GM19193 (cell line): ENCODE results near the gene PTPN7.

Experiments
- POLR2A ChIP-seq: IDR thresholded peaks from 4 replicates; pipeline ENCODE4 v1.6.1; 2011; ENCODE audit not compliant: insufficient read depth, insufficient read length; ENCODE audit errors: extremely low read depth

PTPN7 gene

DNA sequence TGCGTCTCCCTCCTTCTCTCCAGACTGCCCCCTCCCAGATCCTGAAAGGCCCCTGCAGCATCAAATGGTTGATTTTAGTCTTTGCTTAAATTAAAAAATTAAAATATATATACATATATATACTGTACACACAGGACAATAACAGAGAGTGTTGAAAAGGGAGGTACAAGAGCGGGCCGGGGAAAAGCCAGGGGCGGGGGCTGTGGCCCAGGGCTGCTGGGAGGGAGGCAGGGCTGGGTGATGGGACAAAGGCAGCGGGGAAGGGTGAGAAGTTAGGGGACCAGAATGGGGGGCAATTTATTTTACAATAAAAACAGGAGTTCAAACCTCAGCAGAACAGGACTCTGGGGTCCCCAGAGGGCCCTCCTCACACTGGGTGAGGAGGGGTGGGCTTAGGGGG is 26.4 kb downstream of the PTPN7 start:
- no peak for TF ChIP-seq POLR2A

DNA sequence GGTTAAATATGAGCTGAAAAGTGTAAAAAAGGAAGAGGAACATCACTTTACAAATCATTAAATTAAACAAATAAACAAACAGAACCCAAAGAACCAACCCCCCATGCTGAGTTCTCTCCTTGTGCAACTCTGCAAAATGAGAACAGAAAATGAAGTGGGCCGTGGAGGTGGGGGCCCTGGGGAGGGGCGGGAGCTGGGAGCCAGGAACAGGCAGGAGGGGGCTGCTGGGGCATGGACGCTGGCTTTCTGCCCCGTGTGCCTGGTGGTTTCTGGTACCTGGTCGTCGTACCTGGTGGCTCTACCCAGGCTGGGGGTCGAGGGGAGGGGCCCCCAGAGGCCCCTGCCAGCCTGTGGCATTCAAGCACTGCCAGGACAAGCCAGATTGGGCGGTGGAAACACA is 26.9 kb downstream of the PTPN7 start:
- TF ChIP-seq POLR2A, result no peak

DNA sequence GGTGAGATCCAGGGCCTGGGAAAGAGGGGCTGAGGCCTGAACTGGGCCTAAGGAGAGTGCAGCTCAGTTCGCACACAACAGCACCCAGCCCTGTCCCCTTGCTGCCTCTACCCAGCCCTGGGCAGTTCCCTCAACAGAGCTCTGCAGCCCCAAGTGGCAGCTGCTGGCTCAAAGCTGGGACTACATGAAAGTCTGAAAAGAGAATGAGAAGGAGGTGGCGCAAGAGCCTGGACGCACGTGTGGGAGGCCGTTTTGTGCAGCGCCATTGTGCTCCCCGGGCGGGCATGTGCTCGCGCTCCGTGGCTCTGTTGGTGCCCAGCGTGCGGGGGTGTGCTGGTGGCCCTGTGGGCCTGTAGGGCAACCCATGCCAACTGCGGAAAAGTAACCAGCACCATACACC is 27.4 kb downstream of the PTPN7 start:
- no peak for TF ChIP-seq POLR2A

DNA sequence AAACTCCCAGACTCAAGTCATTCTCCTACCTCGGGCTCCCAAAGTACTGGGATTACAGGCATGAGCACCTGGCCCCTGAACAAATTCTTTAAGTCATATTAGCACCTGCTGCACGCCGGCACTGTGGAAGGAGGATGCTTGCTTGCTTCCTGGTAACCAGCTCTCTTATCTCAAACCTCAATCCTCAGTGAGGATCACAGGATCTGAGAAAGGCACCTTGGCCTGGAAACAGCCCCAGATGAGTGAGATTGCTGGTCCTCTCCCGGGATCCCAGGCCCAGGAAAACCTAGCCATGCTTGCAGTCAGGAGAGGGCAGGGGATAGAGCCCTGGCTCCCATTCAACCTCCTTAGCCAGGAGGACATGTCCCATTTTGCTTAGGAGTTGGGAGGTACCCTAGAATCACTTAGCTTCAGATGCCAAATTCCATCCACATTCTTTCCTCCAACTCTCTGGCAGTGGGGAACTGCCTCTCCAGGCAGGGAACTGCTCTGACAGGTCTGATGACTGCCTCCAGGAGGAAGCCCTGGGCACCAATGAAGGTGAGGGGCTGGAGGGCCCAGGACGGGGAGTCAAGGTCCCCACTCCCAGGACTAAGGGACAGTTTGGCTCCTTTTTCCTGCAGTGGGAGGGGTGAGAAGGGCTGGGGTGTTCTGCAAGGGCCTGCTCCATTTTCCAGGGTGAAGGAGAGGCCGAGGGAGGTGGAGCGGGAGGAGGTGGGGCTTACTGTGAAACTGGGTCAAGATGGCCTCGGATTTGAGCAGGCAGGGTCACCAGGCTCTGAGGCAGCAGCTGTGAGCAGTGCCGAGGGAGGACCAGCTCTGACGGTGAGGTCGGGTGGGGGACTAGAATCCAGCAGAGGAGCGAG is 28.2 kb downstream of the PTPN7 start:
- no peak for TF ChIP-seq POLR2A

DNA sequence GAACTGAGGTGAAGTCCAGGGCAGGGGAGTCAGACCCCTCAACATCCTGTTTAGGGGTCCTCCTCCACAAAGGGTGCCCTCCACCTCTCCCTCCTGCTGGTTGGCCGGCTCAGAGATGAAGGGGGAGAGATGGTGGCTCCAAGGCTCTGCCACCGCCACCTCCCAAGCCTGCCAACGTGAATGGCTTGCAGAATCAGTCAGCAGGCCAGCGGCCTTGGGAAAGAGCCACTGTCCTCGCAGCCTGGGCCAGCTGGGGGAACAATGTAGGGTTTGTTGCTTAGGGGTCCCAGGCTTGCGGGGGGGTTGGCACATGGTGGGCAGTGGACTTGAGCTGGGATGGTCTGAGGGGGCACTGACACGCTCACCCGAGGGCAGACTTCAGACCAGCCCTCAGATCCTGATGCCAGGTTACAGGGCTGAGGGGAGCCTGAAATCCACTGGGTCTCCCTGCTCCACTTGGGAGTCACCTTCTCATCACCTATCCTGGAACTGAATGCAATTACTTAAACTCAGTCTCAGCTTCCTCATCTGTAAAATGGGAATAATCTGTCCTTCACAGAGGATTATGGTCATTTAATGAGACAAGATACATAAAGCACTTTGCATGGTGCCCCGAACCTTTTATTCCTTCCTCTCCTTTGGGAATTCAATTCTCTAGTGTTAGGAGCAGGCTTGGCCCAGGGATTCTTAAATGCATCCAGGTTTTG is 29.4 kb downstream of the PTPN7 start:
- TF ChIP-seq POLR2A, result no peak

DNA sequence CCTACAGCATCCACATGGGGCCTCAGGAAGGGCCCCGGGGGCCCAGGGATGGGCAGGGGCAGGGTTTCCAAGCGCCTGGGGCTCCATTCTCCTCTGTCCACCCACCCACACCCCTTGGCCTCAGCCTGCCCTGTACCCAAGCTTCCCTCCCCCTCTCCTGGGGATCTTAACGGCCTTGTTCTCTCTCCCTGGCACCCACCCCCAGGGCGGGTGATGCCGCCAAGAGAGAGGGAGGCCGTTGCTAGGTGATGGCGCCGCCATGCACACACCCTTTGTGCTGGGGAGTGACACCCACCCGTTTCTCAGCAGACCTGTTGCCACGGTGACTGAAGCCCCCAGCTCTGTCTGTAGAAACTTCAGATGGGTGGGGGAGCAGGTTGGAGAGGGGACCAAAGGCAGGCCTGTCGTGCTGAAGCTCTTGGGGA is 30.1 kb downstream of the PTPN7 start:
- no peak for TF ChIP-seq POLR2A

DNA sequence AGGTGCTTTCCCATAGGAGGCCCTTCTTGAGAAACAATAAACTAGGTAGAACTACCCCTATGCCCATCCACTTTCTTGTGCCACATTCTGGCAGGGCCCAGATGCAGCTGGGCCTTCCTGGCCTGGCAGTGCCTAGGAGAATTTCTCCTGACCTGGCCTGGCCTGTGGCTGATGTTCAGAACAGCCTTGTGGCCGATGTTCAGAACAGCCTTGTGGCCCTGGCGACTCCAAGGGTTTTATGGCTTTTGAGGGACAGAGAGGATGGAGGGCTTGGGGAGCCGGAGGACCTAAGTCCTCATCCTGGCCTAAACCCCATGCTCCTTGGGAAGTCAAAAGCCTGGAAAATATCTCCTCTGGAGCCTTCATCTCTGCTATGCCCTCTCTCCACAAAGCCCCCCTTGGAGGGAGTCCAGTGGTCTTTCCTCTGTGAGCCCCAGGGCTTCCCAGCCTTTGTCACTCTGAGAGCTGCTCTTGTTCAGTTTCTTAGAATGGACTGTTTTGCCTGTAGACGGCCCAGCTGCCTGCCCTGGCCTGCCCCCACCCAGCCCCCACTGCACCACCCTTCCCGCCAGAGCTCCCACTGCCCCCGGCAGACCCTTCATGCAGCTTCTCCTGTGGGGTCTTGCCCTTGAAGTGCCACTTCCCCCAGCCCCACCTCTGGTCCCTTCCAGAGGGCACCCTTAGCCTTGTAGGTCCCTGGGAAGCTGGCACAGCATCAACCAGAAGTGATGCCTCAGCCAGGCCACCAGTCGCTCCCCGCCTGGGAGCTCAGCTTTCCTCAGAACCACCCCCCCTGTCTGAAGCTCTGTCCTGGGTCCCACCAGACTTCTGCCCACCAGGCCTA is 30.7 kb downstream of the PTPN7 start:
- TF ChIP-seq POLR2A, result no peak

DNA sequence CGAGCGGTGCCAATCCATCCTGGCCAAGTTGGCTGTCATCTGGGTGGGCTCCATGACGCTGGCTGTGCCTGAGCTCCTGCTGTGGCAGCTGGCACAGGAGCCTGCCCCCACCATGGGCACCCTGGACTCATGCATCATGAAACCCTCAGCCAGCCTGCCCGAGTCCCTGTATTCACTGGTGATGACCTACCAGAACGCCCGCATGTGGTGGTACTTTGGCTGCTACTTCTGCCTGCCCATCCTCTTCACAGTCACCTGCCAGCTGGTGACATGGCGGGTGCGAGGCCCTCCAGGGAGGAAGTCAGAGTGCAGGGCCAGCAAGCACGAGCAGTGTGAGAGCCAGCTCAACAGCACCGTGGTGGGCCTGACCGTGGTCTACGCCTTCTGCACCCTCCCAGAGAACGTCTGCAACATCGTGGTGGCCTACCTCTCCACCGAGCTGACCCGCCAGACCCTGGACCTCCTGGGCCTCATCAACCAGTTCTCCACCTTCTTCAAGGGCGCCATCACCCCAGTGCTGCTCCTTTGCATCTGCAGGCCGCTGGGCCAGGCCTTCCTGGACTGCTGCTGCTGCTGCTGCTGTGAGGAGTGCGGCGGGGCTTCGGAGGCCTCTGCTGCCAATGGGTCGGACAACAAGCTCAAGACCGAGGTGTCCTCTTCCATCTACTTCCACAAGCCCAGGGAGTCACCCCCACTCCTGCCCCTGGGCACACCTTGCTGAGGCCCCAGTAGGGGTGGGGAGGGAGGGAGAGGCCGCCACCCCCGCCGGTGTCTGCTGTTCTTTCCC is 32.4 kb downstream of the PTPN7 start:
- TF ChIP-seq POLR2A, result no peak

DNA sequence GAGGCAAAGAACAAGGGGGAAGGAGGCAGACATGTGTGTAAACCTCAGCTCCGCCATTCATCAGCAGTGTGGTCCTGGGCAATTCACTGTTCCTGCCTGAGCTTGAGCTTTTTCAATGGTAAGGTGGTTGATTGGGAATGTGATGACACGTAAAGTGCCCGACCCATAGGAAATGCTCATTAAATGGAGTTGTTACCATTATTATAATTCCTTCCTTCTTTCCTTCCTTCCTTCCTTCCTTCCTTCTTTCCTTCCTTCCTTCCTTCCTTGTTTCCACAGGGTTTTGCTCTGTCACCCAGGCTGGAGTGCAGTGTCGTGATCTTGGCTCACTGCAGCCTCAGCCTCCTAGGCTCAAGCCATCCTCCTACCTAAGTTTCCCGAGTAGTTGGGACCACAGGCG is 33.3 kb downstream of the PTPN7 start:
- no peak for TF ChIP-seq POLR2A

DNA sequence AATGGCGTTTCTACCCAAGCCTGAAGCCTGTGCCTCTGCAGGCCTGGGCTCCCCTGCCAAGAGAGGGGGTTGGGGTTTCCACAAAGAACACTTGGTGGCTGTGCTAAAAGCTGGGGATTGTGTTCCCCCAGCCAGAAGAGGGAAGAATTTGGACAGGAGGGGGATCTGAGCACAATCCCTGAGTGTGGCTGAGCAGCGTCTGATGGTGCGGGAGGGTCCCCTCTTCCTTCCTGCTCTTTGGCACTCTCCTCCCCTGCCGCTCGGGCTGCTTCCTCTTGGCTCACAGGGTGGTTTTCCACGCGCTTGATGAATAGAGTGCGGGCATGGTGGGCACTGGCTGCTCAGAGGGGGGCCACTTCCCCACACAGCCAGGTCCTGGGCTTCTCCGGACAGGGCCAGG is 34.0 kb downstream of the PTPN7 start:
- TF ChIP-seq POLR2A, result no peak

DNA sequence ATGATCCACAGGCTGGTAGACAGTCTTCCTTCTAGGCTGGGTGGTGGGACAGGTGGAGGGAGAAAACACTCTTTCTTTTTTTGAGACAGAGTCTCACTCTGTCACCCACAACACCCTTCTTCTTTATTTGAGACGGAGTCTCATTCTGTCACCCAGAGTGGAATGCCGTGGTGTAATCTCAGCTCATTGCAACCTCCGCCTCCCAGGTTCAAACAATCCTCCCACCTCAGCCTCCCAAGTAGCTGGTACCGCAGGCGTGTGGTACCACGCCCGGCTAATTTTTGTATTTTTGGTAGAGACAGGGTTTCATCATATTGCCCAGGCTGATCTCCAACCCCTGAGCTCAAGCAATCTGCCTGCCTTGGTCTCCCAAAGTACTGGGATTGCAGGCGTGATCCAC is 34.8 kb downstream of the PTPN7 start:
- no peak for TF ChIP-seq POLR2A

DNA sequence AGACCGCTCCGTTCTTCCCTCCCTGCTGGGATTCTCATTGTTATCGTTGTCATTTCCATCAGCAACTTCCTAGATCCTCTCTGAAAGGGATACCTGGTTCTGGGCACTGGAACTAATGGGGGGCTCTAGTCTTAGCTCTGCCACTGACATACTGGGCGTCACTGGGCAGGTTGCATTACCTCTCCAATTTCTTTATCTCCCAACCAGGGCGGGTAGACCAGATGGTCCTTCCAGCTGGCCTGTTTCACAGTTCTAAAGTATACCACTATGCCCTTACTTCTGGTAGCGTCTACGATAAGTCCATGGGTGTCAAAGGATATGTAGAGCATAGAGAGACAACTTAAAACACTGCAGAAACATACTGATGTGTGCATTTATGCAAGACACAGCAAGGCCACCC is 36.3 kb downstream of the PTPN7 start:
- TF ChIP-seq POLR2A, result no peak

DNA sequence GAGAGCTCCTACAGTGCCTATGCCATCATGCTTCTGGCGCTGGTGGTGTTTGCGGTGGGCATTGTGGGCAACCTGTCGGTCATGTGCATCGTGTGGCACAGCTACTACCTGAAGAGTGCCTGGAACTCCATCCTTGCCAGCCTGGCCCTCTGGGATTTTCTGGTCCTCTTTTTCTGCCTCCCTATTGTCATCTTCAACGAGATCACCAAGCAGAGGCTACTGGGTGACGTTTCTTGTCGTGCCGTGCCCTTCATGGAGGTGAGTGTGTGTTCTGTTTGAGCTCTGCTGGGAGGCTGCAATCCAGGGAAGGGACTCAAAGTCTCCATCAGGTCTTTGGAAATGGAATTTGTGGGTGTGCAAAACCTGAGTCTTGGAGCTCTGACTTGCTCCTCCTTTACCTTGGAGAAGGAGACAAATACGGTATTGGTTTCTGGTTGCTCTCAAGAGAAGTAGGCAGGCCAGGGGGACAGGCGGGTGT is 37.0 kb downstream of the PTPN7 start:
- TF ChIP-seq POLR2A, result no peak

DNA sequence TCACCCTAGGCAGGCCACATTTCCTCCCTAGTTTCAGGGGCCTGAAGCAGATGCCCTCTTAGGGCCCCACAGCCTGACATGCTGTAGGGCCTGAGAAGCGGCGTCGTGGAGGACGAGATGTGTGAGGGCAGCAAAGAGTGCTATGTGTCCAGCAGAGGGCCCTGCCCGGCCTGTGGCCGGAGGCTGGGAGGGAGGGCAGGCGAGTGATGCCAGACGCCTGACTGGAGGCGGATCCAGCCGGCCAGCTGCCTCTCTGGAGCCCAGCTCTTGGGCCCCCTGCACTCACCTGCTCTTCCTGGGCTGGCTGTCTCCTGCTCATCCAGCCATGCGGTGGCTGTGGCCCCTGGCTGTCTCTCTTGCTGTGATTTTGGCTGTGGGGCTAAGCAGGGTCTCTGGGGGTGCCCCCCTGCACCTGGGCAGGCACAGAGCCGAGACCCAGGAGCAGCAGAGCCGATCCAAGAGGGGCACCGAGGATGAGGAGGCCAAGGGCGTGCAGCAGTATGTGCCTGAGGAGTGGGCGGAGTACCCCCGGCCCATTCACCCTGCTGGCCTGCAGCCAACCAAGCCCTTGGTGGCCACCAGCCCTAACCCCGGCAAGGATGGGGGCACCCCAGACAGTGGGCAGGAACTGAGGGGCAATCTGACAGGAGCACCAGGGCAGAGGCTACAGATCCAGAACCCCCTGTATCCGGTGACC is 37.6 kb downstream of the PTPN7 start, which contains the start of gene GPR37L1:
Gene GPR37L1 (plus strand): TSS at position 279 of the 697 bp plus-strand sequence. CDS start 47 bp downstream, at position 326.
- TF ChIP-seq POLR2A, result no peak

DNA sequence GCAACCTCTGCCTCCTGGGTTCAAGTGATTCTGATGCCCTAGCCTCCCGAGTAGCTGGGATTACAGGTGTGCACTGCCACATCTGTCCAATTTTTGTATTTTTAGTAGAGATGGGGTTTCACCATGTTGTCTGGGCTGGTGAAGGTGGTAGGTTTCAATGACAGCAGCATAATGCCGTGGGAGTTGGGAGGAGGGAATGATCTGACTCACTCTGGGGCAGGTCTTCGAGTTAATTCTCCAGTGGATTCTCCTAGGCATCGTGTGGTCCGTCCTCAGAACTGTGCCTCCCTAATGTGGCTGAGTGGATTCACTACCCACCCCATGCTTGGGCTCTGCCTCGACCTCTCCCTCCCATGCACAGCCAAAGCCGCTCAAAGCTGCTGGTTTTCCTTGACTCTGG is 39.4 kb downstream of the PTPN7 start:
- no peak for TF ChIP-seq POLR2A
